Endothelial cell of umbilical vein (primary cell): ENCODE results near the gene DLGAP1. TPM values are rescaled to one million over a fixed set of nuclear protein-coding genes. Genes with fewer than 3 reads are reported as not detected.

Experiments
- BruUV-seq: library from RNA; stranded (reverse); fragments of 400-500 nt; replicated peaks from 2 replicates; lab custom pipeline; 2021; lab: Mats Ljungman, UMichigan
- CTCF ChIA-PET: fragments of 300-600, 350-600 bp; sonication (Branson Sonifier 250); formaldehyde crosslinking; loops from one replicate; lab custom pipeline; 2021; ENCODE audit warnings: antibody characterized with exemption, inconsistent platforms; lab: Charles Lee
- POLR2A ChIA-PET: fragments of 300-600, 350-600 bp; sonication (Branson Sonifier 250); formaldehyde crosslinking; loops from one replicate; lab custom pipeline; 2021; ENCODE audit warnings: antibody characterized with exemption, inconsistent platforms; lab: Charles Lee
- DNase-seq: peaks from one replicate; pipeline ENCODE4 v3.0.0-alpha.2; 2011; ENCODE audit warnings: low read depth, low spot score
- FAIRE-seq: peaks from 2 replicates; lab custom pipeline; 2011; peaks lifted over from hg19 to GRCh38; lab: Jason Lieb, UNC
- H2AFZ ChIP-seq: 2 replicates; pipeline ENCODE4 v1.6.0; 2012; ENCODE audit warnings: low read depth, low read length, control low read depth, inconsistent platforms
- H3K27ac ChIP-seq: 2 replicates; pipeline ENCODE4 v1.5.1; 2011; ENCODE audit warnings: low read depth, mild to moderate bottlenecking, control low read depth, low read length, moderate library complexity; ENCODE audit not compliant: insufficient read depth
- H3K27me3 ChIP-seq, 2 experiments: 2 replicates each; pipeline versions ENCODE4 v1.6.0 to v1.6.1; 2011; ENCODE audit warnings: low read length in 2 of 2, mixed read lengths in 1 of 2; ENCODE audit not compliant: control insufficient read depth in 2 of 2, insufficient read depth in 2 of 2
- H3K36me3 ChIP-seq, 2 experiments: 2 replicates in 1 of 2; 3 replicates in 1 of 2; pipeline ENCODE4 v1.5.1; 2011; ENCODE audit warnings: low read length in 2 of 2, mild to moderate bottlenecking in 1 of 2, moderate library complexity in 1 of 2; ENCODE audit not compliant: control insufficient read depth in 2 of 2, insufficient read depth in 2 of 2; ENCODE audit errors: extremely low read depth in 1 of 2
- H3K4me1 ChIP-seq: 3 replicates; pipeline ENCODE4 v1.5.1; 2011; ENCODE audit warnings: mild to moderate bottlenecking, low read length; ENCODE audit not compliant: control insufficient read depth, insufficient read depth; ENCODE audit errors: extremely low read depth
- H3K4me2 ChIP-seq: 2 replicates; pipeline ENCODE4 v1.6.1; 2011; ENCODE audit warnings: low read length, control low read depth, mixed read lengths; ENCODE audit not compliant: insufficient read depth
- H3K4me3 ChIP-seq, 3 experiments: fragments of 200-600 bp in 1 of 3; sonication (generic), shearing (Covaris generic) in 1 of 3; replicated peaks in 1 of 3; 2 replicates each; pipeline ENCODE4 v1.5.1; 2011 to 2016; ENCODE audit warnings: control low read depth in 3 of 3, low read length in 3 of 3, mild to moderate bottlenecking in 2 of 3, inconsistent platforms in 1 of 3, low read depth in 1 of 3, moderate library complexity in 1 of 3; ENCODE audit not compliant: insufficient read depth in 1 of 3
- H3K79me2 ChIP-seq: 2 replicates; pipeline ENCODE4 v1.6.0; 2012; ENCODE audit warnings: low read length, inconsistent platforms; ENCODE audit not compliant: control insufficient read depth, insufficient read depth
- H3K9ac ChIP-seq: replicated peaks from 2 replicates; pipeline ENCODE3; 2011; ENCODE audit warnings: low read length, control low read depth; ENCODE audit not compliant: insufficient read depth; ENCODE audit errors: extremely low read depth
- H3K9me1 ChIP-seq: replicated peaks from 3 replicates; pipeline ENCODE4 v1.6.0; 2011; ENCODE audit warnings: mild to moderate bottlenecking, low read length; ENCODE audit not compliant: control insufficient read depth, insufficient read depth; ENCODE audit errors: extremely low read depth
- H3K9me3 ChIP-seq: replicated peaks from 2 replicates; pipeline ENCODE4 v1.5.1; 2012; ENCODE audit warnings: low read length, inconsistent platforms; ENCODE audit not compliant: control insufficient read depth, insufficient read depth
- H4K20me1 ChIP-seq: replicated peaks from 2 replicates; pipeline ENCODE3; 2011; ENCODE audit warnings: mild to moderate bottlenecking, low read length; ENCODE audit not compliant: control insufficient read depth, insufficient read depth; ENCODE audit errors: extremely low read depth
- EZH2 ChIP-seq: IDR thresholded peaks from 2 replicates; pipeline ENCODE4 v1.6.1; 2012; ENCODE audit warnings: borderline replicate concordance, low read depth, mild to moderate bottlenecking, moderate library complexity, low read length, inconsistent platforms; ENCODE audit not compliant: severe bottlenecking
- FOS ChIP-seq: IDR thresholded peaks from 2 replicates; pipeline ENCODE4 v1.6.1; 2011; ENCODE audit warnings: mild to moderate bottlenecking, low read length, moderate library complexity, borderline replicate concordance; ENCODE audit not compliant: insufficient read depth
- GATA2 ChIP-seq: IDR thresholded peaks from 2 replicates; pipeline ENCODE4 v1.7.0; 2011; ENCODE audit warnings: low read depth, mild to moderate bottlenecking, moderate library complexity, mixed read lengths, low read length; ENCODE audit not compliant: insufficient read length, insufficient read depth
- JUN ChIP-seq: IDR thresholded peaks from 2 replicates; pipeline ENCODE4 v1.6.1; 2011; ENCODE audit warnings: borderline replicate concordance, low read depth; ENCODE audit not compliant: insufficient read length, insufficient read depth
- MYC ChIP-seq: IDR thresholded peaks from one replicate; pipeline ENCODE4 v1.6.1; 2011; ENCODE audit warnings: mild to moderate bottlenecking, low read depth, low read length
- POLR2A ChIP-seq: IDR thresholded peaks from 2 replicates; pipeline ENCODE4 v1.6.1; 2012; ENCODE audit warnings: low read depth, mild to moderate bottlenecking, control low read depth, low read length
- POLR2AphosphoS5 ChIP-seq: IDR thresholded peaks from 2 replicates; pipeline ENCODE4 v1.6.1; 2012; ENCODE audit warnings: low read depth, mild to moderate bottlenecking, control low read depth, low read length, moderate library complexity; ENCODE audit not compliant: insufficient read depth
- dilution Hi-C: fragments of 300-500 bp; cut with MboI; formaldehyde crosslinking; loops from one replicate; pipeline ENCODE4 v1.15.0; 2019; ENCODE audit warnings: low sequenced_read_pairs; ENCODE audit not compliant: extremely low pct_ligation_motif_present
- intact Hi-C: fragments of 100-400 bp; cut with micrococcal nuclease; formaldehyde crosslinking; loops from one replicate; pipeline ENCODE4 v1.10.0; 2022
- polyA plus RNA-seq, 4 experiments: library from polyadenylated mRNA; depleted of rRNA in 3 of 4; stranded (reverse) in 3 of 4; unstranded in 1 of 4; fragments of >200 nt; gene quantifications; 2 replicates each; pipeline versions ENCODE4 v1.2.1 to v1.2.3, GENCODE V29; 2011 to 2012; ENCODE audit warnings: missing spikeins in 1 of 4
- total RNA-seq: library from RNA; stranded (reverse); gene quantifications from 2 replicates; pipeline ENCODE4 v1.2.3, GENCODE V29; 2021
- TF ChIP-seq, protein P1 (sequence below), 2 donors: IDR thresholded peaks; 1 replicate in 1 of 2; 2 replicates in 1 of 2; pipeline ENCODE4 v1.5.1; 2011; ENCODE audit warnings: low read length in 2 of 2, mild to moderate bottlenecking in 2 of 2, moderate library complexity in 2 of 2, control low read depth in 1 of 2, inconsistent platforms in 1 of 2, low read depth in 1 of 2; ENCODE audit not compliant: insufficient read depth in 1 of 2; ENCODE audit errors: extremely low read depth in 1 of 2
- TF ChIP-seq, protein P2 (sequence below): IDR thresholded peaks from 2 replicates; pipeline ENCODE4 v1.6.1; 2011; ENCODE audit not compliant: insufficient read depth, insufficient read length

Gene DLGAP1
- total and polyA plus RNA-seq, 2 donors (not counting 3 experiments of a cell fraction or from before 2014, with no cell fraction given): 0.04 TPM; not detected in 1

DNA sequence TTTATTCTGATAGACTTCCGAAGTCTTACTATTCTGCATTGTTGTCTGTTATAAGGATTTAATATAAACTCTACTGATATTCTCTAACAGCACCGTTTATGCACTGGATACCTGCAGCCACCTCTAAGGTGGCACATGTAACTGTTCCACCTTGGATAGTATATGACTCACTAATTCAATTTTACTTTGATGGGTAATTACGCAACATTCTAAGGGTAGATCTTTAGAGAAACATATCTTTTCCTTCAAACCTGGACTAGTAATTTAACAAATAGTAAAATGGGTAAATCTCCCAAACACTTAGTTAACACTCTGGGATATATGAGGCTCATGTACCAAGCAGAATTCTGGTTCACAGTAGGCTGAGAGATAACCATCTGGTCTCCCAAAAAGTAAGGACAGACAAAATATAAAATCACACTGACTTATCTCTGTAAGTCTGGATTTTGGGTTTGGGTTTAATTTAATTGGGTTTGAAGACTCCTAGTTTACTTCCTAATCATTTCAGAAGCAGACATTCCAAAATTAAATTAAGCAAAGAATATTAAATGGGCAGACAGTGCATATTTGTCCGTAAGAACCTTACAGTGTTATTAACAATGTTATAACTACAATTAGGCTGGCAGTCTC lies 590.3 kb downstream of the DLGAP1 start:
- FAIRE-seq: no peak

More for the DNA sequence above, 590.3 kb downstream of the DLGAP1 start:
- no peak for TF ChIP-seq JUN
- TF ChIP-seq, protein P1, sequence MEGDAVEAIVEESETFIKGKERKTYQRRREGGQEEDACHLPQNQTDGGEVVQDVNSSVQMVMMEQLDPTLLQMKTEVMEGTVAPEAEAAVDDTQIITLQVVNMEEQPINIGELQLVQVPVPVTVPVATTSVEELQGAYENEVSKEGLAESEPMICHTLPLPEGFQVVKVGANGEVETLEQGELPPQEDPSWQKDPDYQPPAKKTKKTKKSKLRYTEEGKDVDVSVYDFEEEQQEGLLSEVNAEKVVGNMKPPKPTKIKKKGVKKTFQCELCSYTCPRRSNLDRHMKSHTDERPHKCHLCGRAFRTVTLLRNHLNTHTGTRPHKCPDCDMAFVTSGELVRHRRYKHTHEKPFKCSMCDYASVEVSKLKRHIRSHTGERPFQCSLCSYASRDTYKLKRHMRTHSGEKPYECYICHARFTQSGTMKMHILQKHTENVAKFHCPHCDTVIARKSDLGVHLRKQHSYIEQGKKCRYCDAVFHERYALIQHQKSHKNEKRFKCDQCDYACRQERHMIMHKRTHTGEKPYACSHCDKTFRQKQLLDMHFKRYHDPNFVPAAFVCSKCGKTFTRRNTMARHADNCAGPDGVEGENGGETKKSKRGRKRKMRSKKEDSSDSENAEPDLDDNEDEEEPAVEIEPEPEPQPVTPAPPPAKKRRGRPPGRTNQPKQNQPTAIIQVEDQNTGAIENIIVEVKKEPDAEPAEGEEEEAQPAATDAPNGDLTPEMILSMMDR (IDR thresholded peaks at IDR 0.05; ENCODE audit: extremely low read depth in 1 of 2, insufficient read depth in 1 of 2, low read depth in 1 of 2, low read length in 2 of 2): no peak
- TF ChIP-seq POLR2AphosphoS5: no peak
- no peak for TF ChIP-seq GATA2
- TF ChIP-seq FOS: no peak
- TF ChIP-seq EZH2: no peak
- no peak for TF ChIP-seq MYC
- no peak for TF ChIP-seq POLR2A
- TF ChIP-seq, protein P2, sequence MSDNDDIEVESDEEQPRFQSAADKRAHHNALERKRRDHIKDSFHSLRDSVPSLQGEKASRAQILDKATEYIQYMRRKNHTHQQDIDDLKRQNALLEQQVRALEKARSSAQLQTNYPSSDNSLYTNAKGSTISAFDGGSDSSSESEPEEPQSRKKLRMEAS: no peak
- no peak overlapping the region for H2AFZ ChIP-seq
- no peak for DNase-seq
- no peaks in the 10 kb centered on the region for H3K27me3 ChIP-seq
- no peaks in the 10 kb centered on the region for H4K20me1 ChIP-seq
- CTCF ChIA-PET: no interaction called here
- intact Hi-C loops (no loop called here), dilution Hi-C loops (no loop called here)
- POLR2A ChIA-PET: no interaction called here
- no peaks in the 10 kb centered on the region for H3K9me3 ChIP-seq
- H3K79me2 ChIP-seq: no peaks in the 10 kb centered on the region
- no TSS peak for BruUV-seq
- H3K9me1 ChIP-seq: no peaks in the 10 kb centered on the region
- H3K4me2 ChIP-seq: no peak overlapping the region
- no peak overlapping the region for H3K9ac ChIP-seq
- no peak overlapping the region for H3K4me3 ChIP-seq
- H3K4me1 ChIP-seq: no peaks in the 10 kb centered on the region
- H3K36me3 ChIP-seq: no peaks in the 10 kb centered on the region
- H3K27ac ChIP-seq: no peak overlapping the region
